Heart right ventricle (tissue), 16 donors: Measurements from ENCODE around the gene RNU1-3. TPM values are rescaled to one million over a fixed set of nuclear protein-coding genes. Genes with fewer than 3 reads are reported as not detected.
"Not testable (repeated sequence)": the region's sequence is repeated elsewhere in the genome, so short reads cannot be mapped to it uniquely, and the experiment has no call there.

Experiments used
- ATAC-seq, 8 donors: fragments of 200-7000 bp; cut with Tn5 transposase; one replicate each; pipeline ENCODE4 v1.9.1; 2020; ENCODE audit warnings: mild to moderate bottlenecking in 8 of 8, moderate library complexity in 8 of 8, moderate number of reproducible peaks in 1 of 8
- DNase-seq, 2 donors: peaks; one replicate each; pipeline ENCODE4 v3.0.0-alpha.2; 2020
- H3K27ac ChIP-seq, 10 donors: fragments of 200-600 bp; sonication (generic) in 2 of 10; one replicate each; pipeline versions ENCODE4 v1.5.0 to v1.8.0; 2020 to 2022; ENCODE audit warnings: mild to moderate bottlenecking in 3 of 10
- H3K27me3 ChIP-seq, 7 donors: fragments of 200-600 bp; one replicate each; pipeline ENCODE4 v1.8.0; 2021 to 2022; ENCODE audit warnings: mild to moderate bottlenecking in 2 of 7
- H3K36me3 ChIP-seq, 9 donors: fragments of 200-600 bp; sonication (generic) in 1 of 9; one replicate each; pipeline versions ENCODE4 v1.5.0 to v1.8.0; 2020 to 2022; ENCODE audit warnings: mild to moderate bottlenecking in 2 of 9
- H3K4me1 ChIP-seq, 9 donors: fragments of 200-600 bp; sonication (generic) in 1 of 9; one replicate each; pipeline versions ENCODE4 v1.5.0 to v1.8.0; 2020 to 2022; ENCODE audit warnings: mild to moderate bottlenecking in 4 of 9
- H3K4me3 ChIP-seq, 10 donors: fragments of 200-600 bp; sonication (generic) in 2 of 10; one replicate each; pipeline versions ENCODE4 v1.5.0 to v1.8.0; 2020 to 2022; ENCODE audit warnings: mild to moderate bottlenecking in 7 of 10, moderate library complexity in 2 of 10
- H3K9me3 ChIP-seq, 11 donors: fragments of 200-600 bp in 10 of 11; sonication (generic) in 2 of 11; one replicate each; pipeline versions ENCODE4 v1.5.0 to v1.8.0; 2013 to 2022; ENCODE audit warnings: mild to moderate bottlenecking in 2 of 11, control low read depth in 1 of 11, moderate library complexity in 1 of 11
- CTCF ChIP-seq, 9 donors: fragments of 200-600 bp; sonication (generic) in 2 of 9; IDR thresholded peaks; one replicate each; pipeline versions ENCODE4 v1.5.0 to v1.8.0; 2021 to 2022; ENCODE audit warnings: antibody characterized with exemption in 9 of 9, mild to moderate bottlenecking in 5 of 9, moderate library complexity in 1 of 9
- WGBS, 2 donors: extraction: QIAGEN DNeasy Blood & Tissue Kit; methylation state at CpG; one replicate each; pipeline ENCODE4 v1.1.7; 2013; ENCODE audit warnings: inconsistent platforms in 1 of 2; 5-methylcytosine and 5-hydroxymethylcytosine counted together
- intact Hi-C, 10 donors: fragments of 100-400 bp; cut with DNase I; formaldehyde crosslinking; loops; one replicate each; pipeline versions ENCODE4 v1.11.1 to v1.14.2; 2022
- polyA plus RNA-seq, 2 donors: library from polyadenylated mRNA; stranded (reverse); fragments of 200-250 nt; gene quantifications; one replicate each; pipeline ENCODE4 v1.2.3, GENCODE V29; 2013
- total RNA-seq, 10 donors: library from RNA; stranded (reverse); fragmentation: NEBNext Ultra II Directional in 3 of 10; extraction: Animal tissue kit (Norgen Biotek cat#: 25700) in 3 of 10; gene quantifications; one replicate each; pipeline versions ENCODE4 v1.2.1 to v1.2.4, GENCODE V29; 2021 to 2023
- donor health status: Arrhythmogenic right ventricular cardiomyopathy.
- donor health status: ischemic (EF 13 %, LVEDD 7.1; RV severe dilation, severe dysfunction).
- donor health status: healthy with polysubstance abuse.
- donor health status: DM: no; HTN: yes; CAD: no.
- donor health status: DM: no; HTN: no; CAD: no.
- donor health status: ischemic (EF 25% LVEDD 6.9; RV normal size, moderate dysfunction).
- donor health status: ischemic (EF 25% LVEDD 5.7; RV mildly dilated, moderate dysfunction).
- donor health status: healthy.
- donor health status: DM: yes; HTN: yes; CAD: no.
- donor health status: Ischemic cardiomyopathy.
- donor health status: ischemic (EF 35%, LVEDD 5.7; RV mildly dilated, moderate dysfunction).
- donor health status: nonischemic (EF 11% LVEDD 7.7; RV severe dilation, severe dysfunction).
- donor health status: DM: yes; HTN: yes; CAD: no.
- donor health status: PGD.
- donor health status: ischemic (EF 29% LVEDD 5.4; RV normal size, mild dysfunction).
- donor health status: nonischemic (EF 23%, LVEDD 6.1; RV moderate dilation, normal function).

Gene RNU1-3
- total and polyA plus RNA-seq, 12 donors, result 635 to 5,242 (median 1,949) TPM; not detected in 2

DNA sequence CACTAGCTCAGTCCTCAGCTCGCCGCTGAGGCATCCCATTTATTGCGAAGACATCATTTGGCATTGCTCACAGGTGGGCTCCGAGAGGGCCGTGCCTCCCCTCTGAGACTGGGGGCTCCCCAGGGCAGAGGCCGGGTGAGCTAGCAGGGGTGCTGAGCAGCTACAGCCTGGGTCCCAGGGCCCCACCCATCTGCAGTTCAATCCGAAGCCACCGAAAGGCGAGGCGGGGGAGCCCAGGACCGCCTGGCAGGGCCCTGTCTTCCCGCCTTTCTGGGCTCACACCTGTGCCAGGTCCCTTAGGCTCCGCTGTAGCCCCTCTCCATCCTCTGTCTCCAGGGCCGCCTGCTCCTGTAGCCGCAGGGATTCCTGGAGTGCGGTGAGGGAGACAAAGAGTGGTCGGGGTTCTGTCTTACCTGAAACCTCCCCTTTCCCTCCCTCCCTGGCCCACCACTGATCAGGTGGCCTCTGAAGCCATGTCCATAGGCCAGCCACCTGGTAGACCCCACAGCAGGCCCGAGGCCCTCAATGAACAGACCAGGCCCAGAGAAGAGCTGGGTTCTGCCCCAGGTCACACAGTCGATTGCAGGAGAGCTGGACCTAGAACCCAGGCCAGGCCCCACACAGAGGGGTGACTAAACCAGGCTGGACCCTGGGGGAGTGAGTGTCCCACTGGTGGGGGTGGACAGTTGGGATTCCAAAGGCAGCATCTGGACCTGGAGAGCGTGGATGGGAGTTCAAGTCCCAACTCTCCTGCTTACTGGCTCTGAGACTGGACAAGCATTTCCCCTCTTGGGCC lies 35.3 kb downstream of the RNU1-3 start:
- TF ChIP-seq CTCF (IDR thresholded peaks at IDR 0.05), result no peak
- Histone ChIP-seq H3K27ac (no peak overlapping the region), H3K9me3 (no peaks in the 10 kb centered on the region), H3K4me3 (no peak overlapping the region), H3K4me1 (no peaks in the 10 kb centered on the region), H3K27me3 (no peaks in the 10 kb centered on the region), H3K36me3 (peaks cover 0 to 94% (median 62%) of the 10 kb centered on the region in 9 donors)
- 88 to 95% methylated on average over 20 of the region's 20 CpGs for WGBS, 2 donors
- peak in 1 of 2 donors; percentile 15 for DNase-seq
- intact Hi-C loops, result no loop called here
- ATAC-seq, result peak in 1 of 8 donors; percentile 4

DNA sequence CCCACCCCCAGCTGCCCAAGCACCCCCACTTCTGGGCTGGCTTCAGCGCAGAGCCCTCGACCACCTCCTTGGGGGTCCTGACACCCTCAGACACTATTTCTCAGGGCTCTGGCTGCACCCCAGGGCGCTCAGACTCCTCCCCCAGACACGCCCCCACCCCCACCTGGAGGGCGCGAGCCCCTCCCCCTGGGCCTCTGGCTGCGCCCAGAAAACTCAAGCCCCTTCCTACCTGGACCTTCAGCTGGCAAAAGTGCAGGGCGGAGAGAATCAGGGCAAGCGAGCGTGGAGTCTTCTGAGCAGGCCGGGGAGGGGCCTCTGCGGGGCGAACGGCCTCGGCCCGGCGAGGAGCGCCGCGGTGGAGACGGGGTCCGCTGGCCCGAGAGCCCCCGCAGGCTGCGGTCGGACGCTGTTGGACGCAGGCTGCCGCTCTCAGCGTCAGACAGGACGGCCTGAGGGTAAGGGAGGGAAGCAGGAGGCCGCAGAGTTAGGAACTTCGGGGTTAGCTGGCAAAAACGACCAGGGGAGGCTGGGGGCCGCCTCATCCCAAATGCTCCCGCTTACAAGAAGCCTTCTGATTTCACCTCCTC lies 36.0 kb downstream of the RNU1-3 start:
- TF ChIP-seq CTCF (IDR thresholded peaks at IDR 0.05), result no peak
- Histone ChIP-seq H3K4me3 (no peak overlapping the region), H3K36me3 (peaks cover 4 to 97% (median 69%) of the 10 kb centered on the region in 9 donors), H3K4me1 (no peaks in the 10 kb centered on the region), H3K27ac (no peak overlapping the region), H3K9me3 (no peaks in the 10 kb centered on the region), H3K27me3 (no peaks in the 10 kb centered on the region)
- intact Hi-C loops, result no loop called here
- ATAC-seq (peak in 1 of 8 donors; percentile 18), DNase-seq (no peak)
- WGBS, 2 donors, result 92 to 93% methylated on average over 36 of the region's 36 CpGs

- H3K27ac ChIP-seq, H3K4me3 ChIP-seq, intact Hi-C loops, H3K27me3 ChIP-seq, H3K9me3 ChIP-seq, H3K4me1 ChIP-seq, DNase-seq: not testable (repeated sequence)
- ATAC-seq, result peak in 1 of 8 donors; percentile 11
- 96% methylated on average over 21 of the region's 21 CpGs for WGBS, 2 donors
- H3K36me3 ChIP-seq, result peaks cover 8 to 98% (median 74%) of the 10 kb centered on the region in 9 donors
Measured at GRCh38 chr1:16629916-16630530, 36.7 kb downstream of the RNU1-3 start.

DNA sequence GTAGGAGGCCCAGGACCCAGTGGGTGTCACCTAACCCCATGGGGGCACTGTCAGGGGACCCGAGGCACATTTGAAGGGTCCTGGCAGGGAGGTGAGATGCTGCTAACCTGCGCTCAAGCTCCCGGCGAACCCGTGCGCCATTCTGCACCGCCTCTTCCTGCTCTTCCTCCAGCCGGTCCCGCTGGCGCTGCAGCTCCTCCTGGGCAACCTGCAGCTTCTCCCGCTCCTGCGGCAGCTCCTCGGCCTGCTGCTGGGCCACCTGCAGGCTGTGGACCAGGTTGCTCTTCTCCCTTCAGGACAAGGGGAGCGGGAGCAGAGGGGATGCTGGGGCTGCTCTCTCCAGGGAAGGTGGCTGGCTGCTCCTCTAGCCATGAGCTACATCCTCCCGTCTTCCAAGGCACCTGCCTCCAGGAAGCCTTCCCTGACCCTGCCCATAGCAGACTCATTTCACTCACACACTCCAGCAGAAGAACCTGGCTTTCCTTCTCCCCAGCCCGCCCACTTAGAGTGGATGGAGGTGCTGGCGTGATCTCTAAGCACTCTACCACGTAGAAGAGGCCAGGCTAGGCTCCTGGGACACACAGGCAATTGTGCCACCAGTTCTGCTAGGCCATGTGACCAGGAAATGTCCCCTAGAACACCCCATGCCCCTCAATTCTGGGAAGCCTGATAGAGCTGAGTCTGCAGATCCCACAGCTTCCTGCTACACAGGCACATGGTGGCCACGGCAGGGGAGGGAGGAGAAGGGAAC lies 38.2 kb downstream of the RNU1-3 start:
- H3K36me3 ChIP-seq, result peaks cover 14 to 99% (median 80%) of the 10 kb centered on the region in 9 donors
- no peak overlapping the region for H3K4me3 ChIP-seq
- DNase-seq (no peak), ATAC-seq (no peak)
- WGBS, 2 donors, result 91 to 93% methylated on average over 19 of the region's 19 CpGs
- H3K4me1 ChIP-seq, result no peaks in the 10 kb centered on the region
- no peaks in the 10 kb centered on the region for H3K27me3 ChIP-seq
- intact Hi-C loops, result no loop called here
- TF ChIP-seq CTCF (IDR thresholded peaks at IDR 0.05), result no peak
- no peaks in the 10 kb centered on the region for H3K9me3 ChIP-seq
- H3K27ac ChIP-seq, result no peak overlapping the region

GRCh38 chr1:16626409-16626983 lies 40.3 kb downstream of the RNU1-3 start:
- intact Hi-C loops, H3K4me1 ChIP-seq, H3K4me3 ChIP-seq, DNase-seq, H3K27me3 ChIP-seq, H3K9me3 ChIP-seq, H3K27ac ChIP-seq: not testable (repeated sequence)
- ATAC-seq, result peak in 4 of 8 donors; percentile 2 to 28 (median 7)
- peaks cover 14 to 99% (median 78%) of the 10 kb centered on the region in 9 donors for H3K36me3 ChIP-seq
- 83 to 84% methylated on average over 15 of the region's 15 CpGs for WGBS, 2 donors
